Stimulated activated CD4-positive, alpha-beta T cell treated with anti-CD3 and anti-CD28 coated beads, TNF-alpha, amount 100 ng/mL, for 48 hours (primary cell): ENCODE measurements around the gene CCDC188.

Experiments
- DNase-seq, 3 donors: peaks; one replicate each; pipeline ENCODE4 v3.0.0-alpha.2; 2020; ENCODE audit warnings: low read depth in 3 of 3

CCDC188 gene

GRCh38 chr22:20150381-20151275, at the start of gene CCDC188:
Gene CCDC188, minus strand, starts transcription at chr22:20151055. Its CDS starts 69 bp downstream, at chr22:20150986.
- DNase-seq = no peak

GRCh38 chr22:20199906-20200305, 49.1 kb upstream of the CCDC188 start:
- DNase-seq = no peak

- DNase-seq = no peak
These were observed 48.6 kb upstream of the CCDC188 start for GRCh38 chr22:20199413-20199842.

- no peak for DNase-seq
These were observed 47.9 kb upstream of the CCDC188 start for GRCh38 chr22:20198557-20199319.

- no peak for DNase-seq
These were observed 46.7 kb upstream of the CCDC188 start for GRCh38 chr22:20197407-20198030.

GRCh38 chr22:20196094-20196842, 45.4 kb upstream of the CCDC188 start:
- no peak for DNase-seq

GRCh38 chr22:20194681-20195593, 44.1 kb upstream of the CCDC188 start:
- no peak for DNase-seq

- DNase-seq = no peak
These were observed 43.1 kb upstream of the CCDC188 start for GRCh38 chr22:20193761-20194494.

GRCh38 chr22:20192972-20193760, 42.3 kb upstream of the CCDC188 start:
- DNase-seq = no peak

GRCh38 chr22:20192293-20192971, 41.6 kb upstream of the CCDC188 start:
- no peak for DNase-seq

- no peak for DNase-seq
These were observed 40.9 kb upstream of the CCDC188 start for GRCh38 chr22:20191803-20192202.

GRCh38 chr22:20191000-20191515, 40.2 kb upstream of the CCDC188 start:
- DNase-seq = no peak

- no peak for DNase-seq
These were observed 37.7 kb upstream of the CCDC188 start for GRCh38 chr22:20188567-20188877.

- DNase-seq = no peak
These were observed 37.1 kb upstream of the CCDC188 start for GRCh38 chr22:20187777-20188566.

GRCh38 chr22:20186871-20187546, 36.2 kb upstream of the CCDC188 start:
- DNase-seq = no peak

- DNase-seq = no peak
These were observed 35.5 kb upstream of the CCDC188 start for GRCh38 chr22:20186183-20186870.
